ENCODE data around the gene ARIH1.

DNA sequence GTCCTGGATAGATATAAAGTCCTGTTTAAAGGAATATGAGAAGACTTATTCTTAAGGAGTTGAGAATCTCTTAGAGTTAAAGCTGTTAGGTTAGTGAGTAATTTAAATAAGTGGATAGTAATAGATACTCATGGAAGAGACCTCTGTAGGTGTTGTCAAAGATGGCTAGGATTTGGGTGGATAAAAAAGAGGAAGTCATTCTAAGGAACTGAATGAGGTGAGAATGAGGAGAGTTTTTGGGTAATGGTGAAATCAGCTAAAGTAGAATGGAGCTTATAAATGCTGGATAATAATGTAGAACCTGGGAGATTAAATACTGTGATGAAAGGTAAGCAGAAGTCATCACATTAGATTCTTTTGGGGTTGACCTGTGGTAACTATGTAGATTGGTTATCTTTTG, 8.1 kb downstream of the ARIH1 start:
- TF ChIP-seq, protein P1, sequence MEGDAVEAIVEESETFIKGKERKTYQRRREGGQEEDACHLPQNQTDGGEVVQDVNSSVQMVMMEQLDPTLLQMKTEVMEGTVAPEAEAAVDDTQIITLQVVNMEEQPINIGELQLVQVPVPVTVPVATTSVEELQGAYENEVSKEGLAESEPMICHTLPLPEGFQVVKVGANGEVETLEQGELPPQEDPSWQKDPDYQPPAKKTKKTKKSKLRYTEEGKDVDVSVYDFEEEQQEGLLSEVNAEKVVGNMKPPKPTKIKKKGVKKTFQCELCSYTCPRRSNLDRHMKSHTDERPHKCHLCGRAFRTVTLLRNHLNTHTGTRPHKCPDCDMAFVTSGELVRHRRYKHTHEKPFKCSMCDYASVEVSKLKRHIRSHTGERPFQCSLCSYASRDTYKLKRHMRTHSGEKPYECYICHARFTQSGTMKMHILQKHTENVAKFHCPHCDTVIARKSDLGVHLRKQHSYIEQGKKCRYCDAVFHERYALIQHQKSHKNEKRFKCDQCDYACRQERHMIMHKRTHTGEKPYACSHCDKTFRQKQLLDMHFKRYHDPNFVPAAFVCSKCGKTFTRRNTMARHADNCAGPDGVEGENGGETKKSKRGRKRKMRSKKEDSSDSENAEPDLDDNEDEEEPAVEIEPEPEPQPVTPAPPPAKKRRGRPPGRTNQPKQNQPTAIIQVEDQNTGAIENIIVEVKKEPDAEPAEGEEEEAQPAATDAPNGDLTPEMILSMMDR (IDR thresholded peaks at IDR 0.05 in 2 of 3, conservative IDR thresholded peaks at IDR 0.05 in 1 of 3; ENCODE audit: borderline replicate concordance in 1 of 3, insufficient read depth in 1 of 3, low read depth in 2 of 3, low read length in 2 of 3): no peak
- TF ChIP-seq YY1 (IDR thresholded peaks at IDR 0.05; ENCODE audit: extremely low read depth, insufficient replicate concordance, low read depth, low read length): no peak
- TF ChIP-seq EZH2 (IDR thresholded peaks at IDR 0.05): no peak
- no peak for TF ChIP-seq JUND (IDR thresholded peaks at IDR 0.05)
- TF ChIP-seq CEBPB (IDR thresholded peaks at IDR 0.05; ENCODE audit: low read depth): no peak
- TF ChIP-seq SRF (IDR thresholded peaks at IDR 0.05; ENCODE audit: low read depth): no peak
- no peak for TF ChIP-seq EZH2phosphoT487 (IDR thresholded peaks at IDR 0.05; ENCODE audit: borderline replicate concordance)
- no peak for TF ChIP-seq TCF7L2 (IDR thresholded peaks at IDR 0.05; ENCODE audit: borderline replicate concordance, extremely low read depth, insufficient read depth, insufficient read length)
- TF ChIP-seq POLR2A (IDR thresholded peaks at IDR 0.05; ENCODE audit: borderline replicate concordance, extremely low read depth, insufficient read depth, insufficient read length): no peak
- TF ChIP-seq SP1 (IDR thresholded peaks at IDR 0.05; ENCODE audit: low read depth): no peak
- no peak for TF ChIP-seq RAD21 (IDR thresholded peaks at IDR 0.05; ENCODE audit: low read depth)
- TF ChIP-seq ZNF274 (IDR thresholded peaks at IDR 0.05; ENCODE audit: low read depth, low read length): no peak

Measured in HCT116 (cell line).